GM12878 (cell line): ENCODE data around the gene ZNF165. TPM values are rescaled to one million over a fixed set of nuclear protein-coding genes. Genes with fewer than 3 reads are reported as not detected.

Experiments used
- ATF2 ChIP-seq: IDR thresholded peaks from 2 replicates; pipeline ENCODE4 v1.6.1; 2012; ENCODE audit warnings: low read length, inconsistent platforms
- BRCA1 ChIP-seq: IDR thresholded peaks from 2 replicates; pipeline ENCODE4 v1.6.1; 2011; ENCODE audit warnings: low read depth, low read length, improper control_type of control experiment
- CBX5 ChIP-seq: sonication (generic); IDR thresholded peaks from 2 replicates; pipeline ENCODE4 v1.6.1; 2016; ENCODE audit warnings: low read depth, moderate library complexity, mild to moderate bottlenecking, inconsistent platforms
- CHD2 ChIP-seq: IDR thresholded peaks from 2 replicates; pipeline ENCODE4 v1.6.1; 2011; ENCODE audit warnings: low read depth, low read length, improper control_type of control experiment, borderline replicate concordance
- DPF2 ChIP-seq: fragments of 450-650 bp; IDR thresholded peaks from 2 replicates; pipeline ENCODE4 v1.6.1; 2017; ENCODE audit warnings: mild to moderate bottlenecking
- ESRRA ChIP-seq: IDR thresholded peaks from 2 replicates; pipeline ENCODE4 v1.6.1; 2012; ENCODE audit warnings: mild to moderate bottlenecking, low read length, improper control_type of control experiment
- IKZF2 ChIP-seq, 2 experiments: fragments of 450-650 bp; IDR thresholded peaks; 2 replicates each; pipeline ENCODE4 v1.6.1; 2017; ENCODE audit warnings: mild to moderate bottlenecking in 2 of 2, moderate library complexity in 2 of 2
- IRF3 ChIP-seq: fragments of 450-650 bp; IDR thresholded peaks from 2 replicates; pipeline ENCODE4 v1.6.1; 2014; ENCODE audit warnings: mild to moderate bottlenecking
- IRF4 ChIP-seq: IDR thresholded peaks from 2 replicates; pipeline ENCODE4 v1.6.1; 2011; ENCODE audit warnings: low read depth, low read length
- JUNB ChIP-seq: IDR thresholded peaks from 2 replicates; pipeline ENCODE4 v1.6.1; 2016; ENCODE audit warnings: antibody characterized with exemption, mild to moderate bottlenecking
- MEF2A ChIP-seq: IDR thresholded peaks from 2 replicates; pipeline ENCODE4 v1.6.1; 2011; ENCODE audit warnings: low read depth, mild to moderate bottlenecking, low read length, moderate library complexity; ENCODE audit not compliant: insufficient read depth
- MLLT1 ChIP-seq: fragments of 450-650 bp; IDR thresholded peaks from 2 replicates; pipeline ENCODE4 v1.6.1; 2016; ENCODE audit warnings: mild to moderate bottlenecking
- MTA2 ChIP-seq: fragments of 450-650 bp; IDR thresholded peaks from 2 replicates; pipeline ENCODE4 v1.6.1; 2016; ENCODE audit warnings: low read depth, mild to moderate bottlenecking, moderate library complexity
- PAX5 ChIP-seq: IDR thresholded peaks from 2 replicates; pipeline ENCODE4 v1.6.1; 2011; ENCODE audit warnings: low read depth, low read length, borderline replicate concordance
- PBX3 ChIP-seq: IDR thresholded peaks from 2 replicates; pipeline ENCODE4 v1.6.1; 2011; ENCODE audit warnings: mild to moderate bottlenecking, low read depth, low read length, moderate library complexity; ENCODE audit not compliant: insufficient replicate concordance
- PML ChIP-seq: IDR thresholded peaks from 2 replicates; pipeline ENCODE4 v1.6.1; 2012; ENCODE audit warnings: low read length, inconsistent platforms
- PRDM15 ChIP-seq: fragments of 450-650 bp; formaldehyde crosslinking; IDR thresholded peaks from 2 replicates; pipeline ENCODE4 v1.4.0; 2020; ENCODE audit warnings: mild to moderate bottlenecking, moderate library complexity
- RBBP5 ChIP-seq: fragments of 200-600 bp; sonication (generic); conservative IDR thresholded peaks from 2 replicates; pipeline ENCODE4 v1.6.1; 2016
- SMARCA5 ChIP-seq: fragments of 450-650 bp; IDR thresholded peaks from 2 replicates; pipeline ENCODE4 v1.6.1; 2017; ENCODE audit warnings: mild to moderate bottlenecking
- SREBF2 ChIP-seq: IDR thresholded peaks from 2 replicates; pipeline ENCODE4 v1.6.1; 2012; ENCODE audit warnings: mild to moderate bottlenecking, low read length
- STAT3 ChIP-seq: IDR thresholded peaks from 2 replicates; pipeline ENCODE4 v1.6.1; 2011; ENCODE audit warnings: low read depth, low read length, improper control_type of control experiment
- WRNIP1 ChIP-seq: IDR thresholded peaks from 2 replicates; pipeline ENCODE4 v1.6.1; 2011; ENCODE audit warnings: low read depth, low read length, improper control_type of control experiment, borderline replicate concordance
- polyA plus RNA-seq, 11 experiments: library from polyadenylated mRNA; depleted of rRNA in 4 of 11; unstranded in 6 of 11; stranded (reverse) in 5 of 11; fragments of >200 nt; fragmentation: Nextera tagmentation in 4 of 11; fragmentation: Illumina TruSeq in 1 of 11; extraction: Ambion mirVana in 4 of 11; extraction: Trizol in 1 of 11; gene quantifications; 1 replicate in 1 of 11; 2 replicates in 10 of 11; pipeline versions ENCODE4 v1.2.1 to v1.2.3, GENCODE V29; 2011 to 2016; ENCODE audit warnings: inconsistent platforms in 2 of 11, missing spikeins in 2 of 11, low read depth in 1 of 11
- total RNA-seq, 4 experiments: library from RNA; depleted of rRNA in 3 of 4; stranded (reverse); fragments of >200 nt in 3 of 4; fragmentation: Illumina TruSeq in 1 of 4; extraction: Trizol in 1 of 4; gene quantifications; 2 replicates each; pipeline versions ENCODE4 v1.2.1 to v1.2.3, GENCODE V29; 2013 to 2021

Gene ZNF165
- total and polyA plus RNA-seq, 10 of the 15 experiments (the other 5 are each of a cell fraction or from before 2014, with no cell fraction given) = 1.1 to 5.0 (median 2.9) TPM

GRCh38 chr6:28080631-28081485 is 490 bp downstream of the ZNF165 start (continued):
- peak; percentile 88 for TF ChIP-seq DPF2
- TF ChIP-seq CHD2 = peak; percentile 77; the same call in 1 of the 2 replicates
- TF ChIP-seq ESRRA = peak; percentile 92
- peak; percentile 85 for TF ChIP-seq IRF4
- TF ChIP-seq PBX3 = no peak
- peak; percentile 64 for TF ChIP-seq MTA2
- no peak for TF ChIP-seq PRDM15 (CRISPR knock-in tag)
- TF ChIP-seq PML = no peak
- 0 out of 2 replicates have a peak, but pooled peaks have one; percentile 42 for TF ChIP-seq CBX5
- TF ChIP-seq PAX5 = no peak
- peak; percentile 74 for TF ChIP-seq SREBF2
- TF ChIP-seq MEF2A = peak; percentile 69; the same call in 1 of the 2 replicates
- no peak; the same call in 1 of the 2 replicates for TF ChIP-seq BRCA1
- peak; percentile 69 for TF ChIP-seq ATF2
- peak; percentile 70; the same call in 1 of the 2 replicates for TF ChIP-seq IRF3
- 0 out of 2 replicates have a peak, but pooled peaks have one; percentile 21 for TF ChIP-seq JUNB
- TF ChIP-seq SMARCA5 = peak; percentile 97
- TF ChIP-seq MLLT1 = peak; percentile 64; the same call in 1 of the 2 replicates
- TF ChIP-seq IKZF2 (IDR thresholded peaks at IDR 0.05) = peak; percentile 70 to 78
- TF ChIP-seq WRNIP1 = peak; percentile 98
- TF ChIP-seq STAT3 = 0 out of 2 replicates have a peak, but pooled peaks have one; percentile 70
- TF ChIP-seq RBBP5 = no peak
